HG03571 (cell line): ENCODE measurements around the gene STARD8.
"Not testable (repeated sequence)": the region's sequence is repeated elsewhere in the genome, so short reads cannot be mapped to it uniquely, and the experiment has no call there.

ENCODE experiments used
- ATAC-seq: cut with Tn5 transposase; IDR thresholded peaks from one replicate; pipeline ENCODE4 v1.9.1; 2021; ENCODE audit not compliant: unreplicated experiment

STARD8 gene

DNA sequence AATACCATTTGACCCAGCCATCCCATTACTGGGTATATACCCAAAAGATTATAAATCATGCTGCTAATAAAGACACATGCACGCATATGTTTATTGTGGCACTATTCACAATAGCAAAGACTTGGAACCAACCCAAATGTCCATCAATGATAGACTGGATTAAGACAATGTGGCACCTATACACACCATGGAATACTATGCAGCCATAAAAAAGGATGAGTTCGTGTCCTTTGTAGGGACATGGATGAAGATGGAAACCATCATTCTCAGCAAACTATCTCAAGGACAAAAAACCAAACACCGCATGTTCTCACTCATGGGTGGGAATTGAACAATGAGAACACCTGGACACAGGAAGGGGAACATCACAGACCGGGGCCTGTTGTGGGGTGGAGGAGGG is 9.0 kb downstream of the STARD8 start:
- ATAC-seq, result not testable (repeated sequence)

DNA sequence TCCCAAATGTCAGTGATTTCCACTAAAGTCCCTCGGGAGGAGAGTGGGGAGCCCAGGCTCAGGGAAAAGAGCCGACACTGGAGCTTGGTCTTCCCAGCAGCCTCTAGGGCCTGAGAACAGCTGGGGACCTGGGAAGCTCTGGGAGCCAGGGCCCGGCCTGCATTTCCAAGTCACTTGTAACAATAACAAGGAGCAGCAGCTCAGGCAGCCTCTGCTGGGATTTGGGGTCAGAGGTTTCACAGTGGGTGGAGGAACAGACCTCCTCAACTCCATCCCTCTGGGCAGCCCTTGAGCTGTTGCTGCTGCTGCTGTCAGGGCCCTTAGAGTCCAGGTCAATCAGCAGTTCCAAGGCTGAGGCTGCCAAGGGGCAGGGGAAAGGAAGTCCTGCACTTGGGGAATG is 11.1 kb downstream of the STARD8 start:
- no peak for ATAC-seq

DNA sequence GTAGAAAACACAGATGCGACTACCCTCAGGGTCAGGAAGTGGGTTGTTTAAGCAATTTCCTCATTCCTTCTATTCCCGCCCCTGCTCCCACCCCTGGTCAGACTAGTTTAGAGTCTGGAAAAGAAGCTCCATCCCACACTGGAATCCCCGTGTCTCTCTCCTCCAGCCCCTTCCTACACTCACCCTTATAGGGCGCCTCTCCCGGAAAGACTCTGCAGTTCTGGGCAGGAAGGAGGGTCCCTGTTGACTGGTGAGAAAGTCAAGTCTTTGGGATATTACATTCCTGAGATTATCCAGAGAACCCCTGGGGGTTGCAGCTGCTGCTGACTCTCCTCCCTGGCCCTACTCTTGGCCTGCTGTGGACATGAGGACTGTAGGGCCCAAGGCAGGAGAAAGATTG is 11.9 kb downstream of the STARD8 start:
- ATAC-seq, result no peak

DNA sequence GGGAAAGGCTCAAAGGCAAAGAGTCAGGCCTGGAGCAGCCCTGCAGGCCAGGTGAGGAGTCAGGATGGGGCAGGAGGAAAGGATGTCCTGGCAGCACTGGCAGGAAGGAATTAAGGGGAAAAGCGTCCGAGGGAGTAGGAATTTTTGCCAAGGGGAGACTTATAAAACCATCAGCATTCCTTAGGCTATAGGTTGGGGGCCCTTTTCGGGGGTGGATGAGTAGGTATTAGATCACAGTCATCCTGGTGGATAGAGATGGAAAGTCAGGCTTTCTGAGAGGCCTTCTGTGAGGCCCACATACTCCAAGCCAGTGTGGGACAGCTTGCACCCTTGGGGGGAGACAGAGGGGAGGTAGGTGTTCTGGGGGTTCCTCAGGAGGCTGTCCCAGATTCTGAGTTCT is 12.3 kb downstream of the STARD8 start:
- ATAC-seq, result no peak

DNA sequence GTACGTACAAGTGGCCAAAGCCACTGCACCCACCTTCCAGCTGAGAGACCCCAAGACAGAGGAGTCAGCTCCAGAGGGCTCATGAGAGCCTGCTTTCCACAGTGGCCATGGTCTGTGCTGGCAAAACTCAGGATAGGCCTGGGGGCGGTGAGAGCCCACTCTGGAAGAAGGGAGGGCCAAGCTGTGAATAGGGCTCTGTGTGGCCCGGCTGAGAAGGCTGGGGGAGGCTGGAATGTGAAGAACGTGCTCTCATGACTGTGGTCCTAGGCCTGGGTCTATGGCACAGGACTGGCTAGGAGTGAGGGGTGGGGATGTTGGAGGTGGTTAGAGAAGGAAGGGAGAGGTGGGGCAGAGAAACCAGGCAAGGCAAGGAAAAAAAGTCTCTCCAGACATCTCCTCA is 13.3 kb downstream of the STARD8 start:
- no peak for ATAC-seq

DNA sequence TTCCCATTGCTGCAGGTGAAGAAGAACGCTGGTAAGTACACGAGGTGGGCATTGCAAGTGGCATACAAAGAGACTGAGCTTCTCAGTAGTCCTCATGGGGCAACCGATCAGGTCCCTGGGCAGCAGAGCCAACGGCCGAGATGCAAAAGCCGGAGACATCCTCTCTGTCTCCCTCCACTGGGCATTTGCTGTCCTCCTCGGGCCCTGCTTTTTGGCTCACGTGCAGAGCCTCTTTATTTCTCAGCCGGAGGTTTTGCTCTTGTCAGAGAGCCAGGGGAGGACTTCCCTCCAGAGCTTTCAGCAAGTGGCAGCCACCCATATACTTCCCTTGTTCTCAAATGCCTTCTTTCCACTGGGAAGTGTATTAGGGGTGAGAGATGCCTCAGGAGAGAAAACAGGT is 18.0 kb downstream of the STARD8 start:
- ATAC-seq, result no peak

DNA sequence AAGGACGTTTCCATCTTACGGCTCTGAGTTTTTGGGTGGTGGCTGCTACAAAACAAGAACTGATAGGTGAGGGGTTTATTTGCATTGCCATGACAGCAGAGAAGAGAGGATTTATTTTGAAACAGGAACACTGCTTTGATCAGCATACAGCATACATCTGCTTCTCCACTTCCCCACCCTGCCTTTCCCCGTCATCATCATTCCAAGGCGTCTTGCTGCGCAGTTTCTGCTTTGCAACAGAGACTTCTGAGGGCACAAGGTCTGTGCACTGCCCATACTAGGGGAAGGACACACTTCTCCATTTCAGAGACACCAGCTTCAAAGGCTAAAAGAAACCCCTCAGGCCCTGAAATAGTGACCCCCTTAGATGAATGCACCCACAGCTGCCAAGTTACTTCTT is 19.1 kb downstream of the STARD8 start:
- no peak for ATAC-seq

DNA sequence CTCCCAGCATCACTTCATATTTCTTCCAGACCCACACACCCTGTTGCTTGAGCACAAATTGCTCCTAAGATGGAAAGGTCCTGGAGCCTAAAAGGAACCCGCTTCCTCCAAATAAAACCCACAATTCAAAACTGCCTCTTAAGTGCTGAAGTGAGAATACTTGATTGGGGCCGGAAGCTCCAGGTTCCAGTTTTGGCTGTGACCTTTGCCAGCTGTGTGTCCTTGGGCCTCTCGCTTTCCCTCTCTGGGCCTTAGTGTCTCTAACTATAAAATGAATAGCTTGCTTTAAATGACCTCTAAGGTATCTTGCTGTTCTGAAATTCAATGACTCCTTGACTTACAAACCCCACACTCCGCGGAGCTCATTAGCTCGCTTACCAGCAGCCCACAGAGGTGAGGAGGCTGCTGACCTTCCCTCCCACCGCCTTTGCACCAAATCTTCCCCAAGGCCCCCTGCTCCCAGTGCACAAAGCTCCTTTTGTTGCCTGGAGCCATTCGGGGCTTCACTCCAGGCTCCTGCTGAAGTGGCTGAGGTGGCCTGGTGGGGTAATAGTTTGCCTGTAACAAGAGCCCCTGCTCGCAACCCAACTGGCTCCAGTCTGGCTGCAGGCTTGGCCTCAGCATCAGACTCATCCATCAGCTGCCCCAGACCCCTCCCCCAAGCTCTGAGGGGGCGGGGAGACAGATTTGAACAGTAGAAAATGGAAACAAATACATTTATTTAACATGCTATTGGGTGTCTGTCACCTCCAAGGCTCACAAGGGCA is 21.8 kb downstream of the STARD8 start:
- no peak for ATAC-seq

DNA sequence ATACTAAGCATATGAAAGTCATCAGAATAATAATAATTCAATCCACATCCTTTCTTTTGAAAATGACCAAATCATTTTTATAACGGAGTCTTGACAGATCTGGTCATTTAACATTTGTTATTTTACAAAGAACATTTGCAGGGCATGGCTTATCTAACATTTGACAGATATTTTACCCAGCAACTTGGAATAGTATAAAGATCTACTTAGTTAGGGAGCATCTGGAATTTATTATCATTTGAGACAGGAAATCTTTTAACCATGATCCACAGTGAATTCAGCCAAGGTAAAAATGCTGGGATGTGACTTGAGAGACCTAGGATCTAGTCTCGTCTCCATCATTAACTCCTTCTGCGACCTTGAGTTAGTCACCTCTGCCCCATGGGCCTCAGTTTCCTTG is 22.4 kb downstream of the STARD8 start:
- ATAC-seq, result no peak

DNA sequence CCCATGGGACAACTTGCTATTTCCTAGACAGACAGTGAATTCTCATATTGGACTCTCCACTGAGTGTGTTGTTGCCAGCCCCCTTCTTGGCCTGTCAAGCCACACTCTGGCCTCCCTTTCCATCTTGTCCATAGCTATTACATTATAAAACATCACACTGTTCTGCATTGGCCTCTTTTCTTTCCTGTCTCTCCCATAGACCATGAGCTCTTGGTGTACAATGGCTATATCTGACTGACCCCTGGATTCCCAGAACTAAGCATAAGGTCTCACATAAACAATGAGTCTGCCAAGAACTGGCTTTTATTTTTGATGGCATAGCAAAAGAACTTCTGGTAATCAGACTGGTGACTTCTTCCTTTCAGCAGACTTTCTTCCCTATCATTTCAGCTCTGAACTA is 23.8 kb downstream of the STARD8 start:
- ATAC-seq, result no peak

DNA sequence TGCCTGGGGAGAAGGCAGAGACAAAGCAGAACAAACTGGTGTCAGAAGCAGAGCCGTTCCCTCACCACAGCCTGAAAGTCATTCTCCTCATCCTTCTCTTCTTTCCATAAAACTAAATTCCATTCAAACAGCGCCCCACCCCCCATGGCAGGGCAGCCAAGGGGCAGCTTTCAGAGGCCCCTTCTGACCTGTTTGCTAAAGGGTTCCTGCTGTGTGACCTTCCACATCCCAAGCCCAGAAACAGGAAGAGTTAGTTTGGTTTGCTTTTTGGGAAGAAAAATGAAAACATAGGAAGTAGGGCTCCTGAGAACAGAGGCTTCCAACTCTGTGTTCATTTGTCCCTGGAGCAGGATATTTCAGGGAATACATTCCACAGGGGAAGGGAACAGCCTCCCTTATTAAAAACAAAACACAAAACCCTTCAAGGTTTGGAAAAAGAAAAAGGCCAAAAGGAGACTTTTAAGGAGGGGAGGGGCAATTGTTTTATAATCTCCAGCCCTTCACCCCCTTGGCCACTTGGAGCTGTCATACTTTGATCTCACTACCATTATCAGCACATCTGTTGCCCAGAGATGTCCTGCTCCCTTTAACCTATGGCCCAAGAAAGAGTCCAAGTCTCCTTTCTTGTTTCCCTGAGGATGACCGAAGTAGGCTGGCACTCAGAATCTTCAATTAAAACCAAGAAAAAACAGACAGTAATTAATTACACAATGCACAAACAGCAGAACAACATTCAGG is 25.3 kb downstream of the STARD8 start:
- no peak for ATAC-seq

DNA sequence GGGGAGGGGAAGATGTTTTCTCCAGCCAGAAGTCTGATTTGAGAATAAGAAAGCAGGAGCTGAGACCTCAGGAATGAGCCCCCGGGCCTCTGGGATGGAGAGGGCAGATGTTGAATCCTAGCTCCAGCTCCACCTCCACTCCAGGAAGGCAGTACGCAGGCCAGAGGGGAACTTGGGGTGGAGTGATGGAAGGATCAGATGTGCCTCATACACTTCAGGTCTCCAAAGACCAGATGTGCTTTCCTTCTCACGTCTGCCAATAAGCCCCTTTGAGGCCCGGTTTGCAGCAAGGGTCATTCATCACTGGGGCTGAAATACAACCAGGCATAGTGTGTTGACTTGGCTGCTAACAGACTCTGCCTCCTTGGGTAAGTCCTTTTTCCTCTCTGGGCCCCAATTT is 28.1 kb downstream of the STARD8 start:
- ATAC-seq, result no peak

DNA sequence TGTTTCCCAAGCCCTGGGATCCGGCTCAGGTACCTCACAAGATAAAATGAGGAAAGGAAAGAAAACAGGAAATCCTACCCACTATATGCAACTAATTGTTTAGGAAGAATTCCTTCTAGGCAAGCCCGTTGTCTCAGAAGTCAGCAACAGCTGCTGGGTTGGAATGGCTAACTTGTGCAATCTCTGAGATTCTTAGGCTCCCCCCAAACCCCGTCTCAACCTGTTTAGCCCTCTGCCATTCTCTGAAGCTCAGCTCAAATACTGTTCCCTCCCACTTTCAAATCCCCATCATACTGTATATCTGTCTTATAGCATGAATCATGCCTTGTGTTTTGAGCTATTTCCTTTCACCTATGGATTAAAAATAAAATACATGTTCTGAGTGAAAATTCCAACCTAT is 28.9 kb downstream of the STARD8 start:
- ATAC-seq, result no peak

DNA sequence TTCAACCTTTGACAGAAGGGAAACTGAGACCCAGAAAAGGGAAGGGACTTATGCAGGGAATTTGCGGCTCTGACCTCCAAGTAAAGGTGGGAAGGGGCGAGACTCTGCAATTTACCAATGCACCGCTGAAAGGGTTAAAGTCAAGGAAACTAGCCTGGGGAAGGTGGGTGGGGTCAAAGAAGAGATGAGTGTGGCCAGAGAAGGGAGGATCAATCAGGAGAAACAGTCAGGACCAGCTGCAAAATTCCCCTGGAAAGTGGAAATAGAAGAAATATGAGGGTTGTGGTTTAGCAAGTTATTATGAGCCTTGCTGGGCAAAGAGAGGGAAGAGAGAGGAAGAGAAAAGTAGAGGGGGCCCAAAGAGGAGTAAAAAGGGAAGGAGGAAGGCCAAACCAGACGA is 30.5 kb downstream of the STARD8 start:
- ATAC-seq, result no peak

DNA sequence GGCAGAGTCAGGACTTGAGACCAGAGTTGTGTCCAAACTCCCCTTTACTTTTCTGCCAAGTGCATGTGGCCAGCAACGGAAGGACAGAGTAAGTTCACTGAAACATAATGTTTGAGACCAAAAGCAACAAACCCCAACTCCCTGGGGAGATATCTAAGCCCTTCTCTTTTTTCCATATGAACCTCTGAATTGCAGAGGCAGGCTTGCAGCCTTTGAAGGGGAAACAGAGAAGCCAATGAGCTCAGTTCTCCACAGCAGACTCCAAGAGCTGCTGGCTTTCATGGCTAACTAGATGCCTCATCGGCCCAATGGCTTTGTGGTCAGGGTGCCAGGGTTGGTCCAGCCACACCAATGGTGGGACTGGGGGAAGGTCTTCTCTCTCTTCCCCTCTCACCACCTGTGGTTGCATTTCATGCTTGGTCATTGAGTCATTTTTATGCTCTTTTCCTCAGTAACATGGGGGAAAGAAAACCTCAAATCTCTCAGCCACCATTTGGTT is 34.0 kb downstream of the STARD8 start:
- no peak for ATAC-seq

DNA sequence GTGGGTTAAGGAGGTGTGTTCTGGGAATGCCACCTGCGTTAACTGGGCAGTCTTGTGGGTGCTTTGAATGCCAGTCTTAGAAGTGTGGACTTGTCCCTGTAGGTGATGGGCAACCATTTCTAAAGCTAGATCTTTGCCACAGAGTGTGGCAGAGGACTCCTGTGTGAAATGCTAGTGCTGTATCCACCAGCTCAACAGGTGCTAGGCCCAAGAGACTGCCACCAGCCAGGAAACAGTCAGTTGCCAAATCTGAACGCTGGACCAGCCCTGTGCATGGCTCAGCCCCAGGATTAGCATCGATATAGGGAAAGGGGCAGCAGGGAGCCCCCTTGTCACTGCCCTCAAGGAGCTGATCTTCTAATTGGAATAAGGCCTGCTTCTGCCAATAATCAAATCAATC is 35.3 kb downstream of the STARD8 start:
- ATAC-seq, result no peak

DNA sequence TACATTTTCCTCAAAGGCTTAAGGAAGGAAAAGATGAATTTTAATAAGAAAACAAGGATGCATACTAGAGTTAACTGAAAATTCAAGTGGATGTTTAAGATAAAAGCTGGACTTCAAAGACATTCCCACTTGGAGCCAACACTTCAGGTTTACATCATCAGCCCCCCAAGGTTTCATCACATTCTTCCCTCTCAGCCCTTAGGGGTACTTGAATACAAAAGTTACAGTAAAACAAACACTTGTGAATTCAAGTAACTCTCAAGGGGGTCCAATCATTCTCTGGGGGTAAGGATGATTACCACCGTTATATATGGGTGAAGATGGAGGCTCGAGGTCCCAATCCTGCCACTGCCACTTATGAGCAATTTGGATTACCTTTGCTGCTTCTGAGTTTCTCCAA is 36.1 kb downstream of the STARD8 start:
- no peak for ATAC-seq

DNA sequence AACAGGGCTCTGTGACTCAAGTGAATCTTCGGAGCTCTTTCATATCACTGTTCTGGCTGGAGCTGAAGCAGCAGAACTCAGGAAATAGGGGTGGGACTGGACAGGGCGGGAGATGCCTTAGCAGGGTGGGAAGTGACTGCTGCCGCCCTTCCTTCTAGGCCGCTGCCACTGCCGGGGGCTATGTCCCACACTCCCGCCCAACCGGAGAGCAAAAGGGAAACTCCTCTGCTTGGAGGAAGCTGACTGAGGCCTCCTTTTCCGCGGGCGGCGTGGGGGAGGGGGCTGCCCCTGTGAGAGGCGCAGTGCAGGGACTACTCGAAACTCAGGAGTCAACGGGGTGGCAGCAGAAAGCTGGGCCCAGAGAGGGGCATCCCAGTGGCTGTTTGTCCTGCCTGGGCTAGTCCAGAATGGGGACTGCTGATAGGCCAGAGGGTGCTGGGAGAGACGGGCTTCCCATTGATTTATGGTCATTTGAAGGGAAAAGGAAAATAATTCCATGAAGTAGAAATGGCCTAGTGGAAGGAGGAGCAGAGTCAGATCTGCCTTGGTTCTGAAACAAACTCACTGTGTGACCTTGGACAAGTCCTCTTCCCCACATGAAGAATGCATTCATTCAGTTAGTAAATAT is 36.9 kb downstream of the STARD8 start:
- ATAC-seq, result no peak

DNA sequence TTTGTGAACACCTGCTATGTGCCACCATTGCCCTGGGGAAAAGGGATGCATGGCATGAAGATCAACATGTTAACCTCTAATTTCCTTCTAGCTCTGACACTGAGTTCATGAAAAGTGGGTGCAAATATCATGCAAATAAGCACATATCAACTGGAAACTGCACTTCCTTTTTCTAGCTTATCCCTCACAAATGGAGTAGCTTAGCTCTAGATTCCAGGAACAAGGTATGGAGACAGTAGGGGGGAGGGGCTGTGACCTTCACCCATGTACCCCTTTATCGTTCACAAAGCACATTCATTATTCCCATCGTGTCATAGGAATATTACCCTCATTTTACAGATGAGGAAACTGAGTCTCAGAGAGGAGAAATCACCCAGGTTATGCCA is 37.4 kb downstream of the STARD8 start:
- no peak for ATAC-seq

DNA sequence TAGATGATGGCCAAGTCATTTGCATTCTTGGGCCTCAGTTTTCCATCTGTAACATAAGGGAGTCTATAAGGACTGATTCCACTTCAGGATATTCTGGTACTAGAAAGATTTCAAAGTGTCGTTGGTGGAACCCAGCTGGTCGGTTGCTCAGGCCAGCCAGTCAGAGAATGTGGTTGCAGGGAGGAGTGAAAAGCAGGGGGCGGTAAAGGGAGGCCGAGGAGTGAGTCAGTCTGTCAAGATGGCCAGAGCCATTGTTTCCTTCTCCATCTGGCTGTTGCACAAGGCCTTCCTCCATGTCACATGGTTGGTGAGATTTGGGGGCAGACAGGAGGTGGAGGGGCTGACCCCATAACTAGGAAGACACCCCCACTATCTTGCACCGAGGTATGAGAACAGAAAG is 38.2 kb downstream of the STARD8 start:
- no peak for ATAC-seq

DNA sequence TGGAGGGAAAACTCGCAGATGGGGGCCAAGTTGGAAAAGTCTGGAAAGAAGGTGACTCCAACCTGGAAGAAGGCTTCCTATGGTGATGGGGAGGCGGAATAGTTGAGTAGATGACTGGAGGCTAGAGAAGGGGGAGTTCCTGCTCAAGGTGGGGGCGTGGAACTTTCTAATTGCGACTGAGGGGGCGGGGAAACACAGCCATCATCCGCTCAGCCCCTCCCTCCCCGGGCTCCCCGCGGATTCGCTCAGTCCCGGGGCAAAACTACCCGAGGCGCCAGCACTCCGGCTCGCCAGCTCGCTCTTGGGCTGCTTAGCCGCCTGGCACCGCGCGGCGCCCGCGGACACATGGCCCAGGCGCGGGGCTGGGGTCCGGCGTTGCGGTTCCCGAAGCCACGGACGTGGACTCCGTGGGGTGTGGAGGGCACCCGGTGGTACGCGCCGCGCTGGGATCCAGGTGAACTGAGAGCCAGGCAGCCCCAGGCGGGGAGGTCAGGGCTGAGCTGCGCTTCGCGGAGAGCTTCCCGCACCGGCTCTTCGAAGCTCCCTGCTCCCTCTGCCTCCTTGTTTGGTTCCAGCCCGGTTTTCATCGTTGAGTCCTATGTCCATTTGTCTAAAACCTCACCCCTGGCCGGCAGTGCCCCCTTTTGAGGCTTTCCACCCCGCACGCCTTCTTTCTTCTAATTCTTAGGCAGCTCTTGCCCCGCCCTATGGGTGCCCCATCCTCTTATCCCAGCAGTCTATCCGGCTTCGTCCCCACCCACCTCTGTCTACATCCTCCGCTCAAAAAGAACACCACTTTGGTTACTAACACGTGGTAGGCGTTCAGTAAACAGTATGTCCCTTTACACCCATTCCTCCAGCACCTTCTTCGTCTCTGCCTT is 38.9 kb downstream of the STARD8 start:
- no peak for ATAC-seq
